ENCODE data around the gene TMEM125. TPM values are rescaled to one million over a fixed set of nuclear protein-coding genes. Genes with fewer than 3 reads are reported as not detected.

The TMEM125 gene
- total and polyA plus RNA-seq, 11 donors, result 0.11 to 0.68 (median 0.29) TPM; not detected in 5

- DNase-seq (no peak), ATAC-seq (no peak)
- 77 to 87% (median 85%) methylated on average over 6 of the region's 6 CpGs for WGBS, 4 donors
- H3K27ac ChIP-seq, result no peak overlapping the region
- H3K9me3 ChIP-seq, result no peaks in the 10 kb centered on the region
- TF ChIP-seq CTCF (IDR thresholded peaks at IDR 0.05) (no peak), POLR2A (IDR thresholded peaks at IDR 0.05) (no peak)
- H3K4me1 ChIP-seq, result peaks cover 0 to 28% (median 4%) of the 10 kb centered on the region in 12 donors
- no peaks in the 10 kb centered on the region for H3K27me3 ChIP-seq
- intact Hi-C loops (cut with DNase I), result loop anchor here in 9 of 10 donors (2.0 to 10.0 kb wide), 6 partner anchors 155 to 422 kb away; partner anchors contain the start of genes MED8 (in 4 of the 9), SZT2 (in 4 of the 9) and KDM4A (in 1 of the 9)
- H3K4me3 ChIP-seq, result no peak overlapping the region
- H3K36me3 ChIP-seq, result no peaks in the 10 kb centered on the region
These were observed 39.7 kb upstream of the TMEM125 start for GRCh38 chr1:43229826-43230780.

GRCh38 chr1:43232074-43232473, 37.7 kb upstream of the TMEM125 start:
- Histone ChIP-seq H3K4me1 (peaks cover 0 to 39% (median 5%) of the 10 kb centered on the region in 12 donors), H3K27me3 (no peaks in the 10 kb centered on the region), H3K36me3 (no peaks in the 10 kb centered on the region), H3K9me3 (no peaks in the 10 kb centered on the region), H3K4me3 (no peak overlapping the region), H3K27ac (peak overlapping the region in 3 of 12 donors; percentile 19 to 64 (median 54))
- no peak for DNase-seq
- WGBS, 4 donors, result 40 to 48% (median 45%) methylated on average over 4 of the region's 4 CpGs
- no peak for TF ChIP-seq POLR2A (IDR thresholded peaks at IDR 0.05)
- no peak for TF ChIP-seq CTCF (IDR thresholded peaks at IDR 0.05)
- intact Hi-C loops (cut with DNase I), result loop anchor here in 4 of 10 donors (10.0 kb wide), 1 partner anchor 153 kb away; the partner anchor contains the start of genes MED8 (in 4 of the 4) and SZT2 (in 4 of the 4)
- no peak for ATAC-seq

GRCh38 chr1:43232482-43232881, 37.3 kb upstream of the TMEM125 start:
- Histone ChIP-seq H3K4me1 (peaks cover 0 to 39% (median 5%) of the 10 kb centered on the region in 12 donors), H3K27me3 (no peaks in the 10 kb centered on the region), H3K9me3 (no peaks in the 10 kb centered on the region), H3K4me3 (no peak overlapping the region), H3K27ac (peak overlapping the region in 5 of 12 donors; percentile 16 to 64 (median 19)), H3K36me3 (no peaks in the 10 kb centered on the region)
- intact Hi-C loops (cut with DNase I), result loop anchor here in 4 of 10 donors (10.0 kb wide), 1 partner anchor 152 kb away; the partner anchor contains the start of genes MED8 (in 4 of the 4) and SZT2 (in 4 of the 4)
- TF ChIP-seq CTCF (IDR thresholded peaks at IDR 0.05) (no peak), POLR2A (IDR thresholded peaks at IDR 0.05) (no peak)
- WGBS, 4 donors, result 60 to 77% (median 70%) methylated on average over 4 of the region's 4 CpGs
- ATAC-seq (no peak), DNase-seq (no peak)

- no peaks in the 10 kb centered on the region for H3K27me3 ChIP-seq
- no peaks in the 10 kb centered on the region for H3K36me3 ChIP-seq
- peaks cover 4 to 47% (median 10%) of the 10 kb centered on the region in 12 donors for H3K4me1 ChIP-seq
- H3K4me3 ChIP-seq, result no peak overlapping the region
- no peak overlapping the region for H3K27ac ChIP-seq
- no peak for DNase-seq
- TF ChIP-seq CTCF (IDR thresholded peaks at IDR 0.05) (no peak), POLR2A (IDR thresholded peaks at IDR 0.05) (no peak)
- no peaks in the 10 kb centered on the region for H3K9me3 ChIP-seq
- no peak for ATAC-seq
- 89 to 96% (median 93%) methylated on average over 5 of the region's 5 CpGs for WGBS, 4 donors
- intact Hi-C loops (cut with DNase I), result loop anchor here in 5 of 10 donors (2.0 to 10.0 kb wide), 2 partner anchors 149 to 151 kb away; partner anchors contain the start of genes MED8 (in 4 of the 5) and SZT2 (in 4 of the 5)
These were observed 36.2 kb upstream of the TMEM125 start for GRCh38 chr1:43233631-43234030.

Measured in heart left ventricle (tissue), 16 donors.